KMS-11 (cell line): ENCODE results near the gene MTURN.

Experiments used
- H2AFZ ChIP-seq: fragments of 200-600 bp; sonication (generic); 2 replicates; pipeline ENCODE4 v1.6.1; 2016; ENCODE audit warnings: antibody characterized with exemption, mixed run types, low read depth
- H3K27ac ChIP-seq: fragments of 200-600 bp; sonication (generic); 2 replicates; pipeline ENCODE4 v1.6.1; 2016; ENCODE audit warnings: mild to moderate bottlenecking, mixed run types
- H3K27me3 ChIP-seq: fragments of 200-600 bp; sonication (generic); 2 replicates; pipeline ENCODE4 v1.6.1; 2017; ENCODE audit warnings: mild to moderate bottlenecking, low read depth, mixed run types, moderate library complexity; ENCODE audit not compliant: insufficient read depth
- H3K36me3 ChIP-seq: fragments of 200-600 bp; sonication (generic); 2 replicates; pipeline ENCODE4 v1.6.1; 2017; ENCODE audit warnings: mild to moderate bottlenecking, mixed run types; ENCODE audit not compliant: insufficient read depth
- H3K4me1 ChIP-seq: fragments of 200-600 bp; sonication (generic); 2 replicates; pipeline ENCODE4 v1.6.1; 2016; ENCODE audit warnings: mild to moderate bottlenecking, low read depth, mixed run types; ENCODE audit not compliant: poor library complexity, severe bottlenecking
- H3K4me2 ChIP-seq: fragments of 200-600 bp; sonication (generic); 2 replicates; pipeline ENCODE4 v1.7.0; 2016; ENCODE audit warnings: mild to moderate bottlenecking, mixed run types
- H3K4me3 ChIP-seq: fragments of 200-600 bp; sonication (generic); IDR thresholded peaks from 2 replicates; pipeline ENCODE4 v1.6.1; 2017; ENCODE audit warnings: low read depth, low read length, mixed read lengths; ENCODE audit not compliant: insufficient read depth
- H3K79me2 ChIP-seq: fragments of 200-600 bp; sonication (generic); 2 replicates; pipeline ENCODE4 v1.6.1; 2016; ENCODE audit warnings: low read depth, mixed run types; ENCODE audit not compliant: insufficient read depth
- H3K9ac ChIP-seq: fragments of 200-600 bp; sonication (generic); 2 replicates; pipeline ENCODE4 v1.6.1; 2016; ENCODE audit warnings: mild to moderate bottlenecking, mixed run types
- H4K20me1 ChIP-seq: fragments of 200-600 bp; sonication (generic); 2 replicates; pipeline ENCODE4 v1.6.1; 2016; ENCODE audit warnings: mild to moderate bottlenecking, mixed run types; ENCODE audit not compliant: insufficient read depth
- CTCF ChIP-seq: fragments of 200-600 bp; sonication (generic); conservative IDR thresholded peaks from 2 replicates; pipeline ENCODE4 v1.6.1; 2017; ENCODE audit warnings: low read depth, mild to moderate bottlenecking, antibody characterized with exemption, low read length, moderate library complexity, mixed read lengths

MTURN gene

GRCh38 chr7:30207376-30207775 lies 72.6 kb downstream of the MTURN start:
- no peaks in the 10 kb centered on the region for H3K4me1 ChIP-seq
- H3K79me2 ChIP-seq: no peaks in the 10 kb centered on the region
- no peaks in the 10 kb centered on the region for H3K36me3 ChIP-seq
- no peak for TF ChIP-seq CTCF
- no peaks in the 10 kb centered on the region for H4K20me1 ChIP-seq
- no peaks in the 10 kb centered on the region for H3K27me3 ChIP-seq
- H3K27ac ChIP-seq: no peak overlapping the region
- H3K4me3 ChIP-seq: no peak overlapping the region
- H3K9ac ChIP-seq: no peak overlapping the region
- H2AFZ ChIP-seq: no peak overlapping the region
- H3K4me2 ChIP-seq: no peak overlapping the region

GRCh38 chr7:30209951-30210350 lies 75.2 kb downstream of the MTURN start:
- H3K4me2 ChIP-seq: no peak overlapping the region
- no peaks in the 10 kb centered on the region for H3K27me3 ChIP-seq
- no peak overlapping the region for H3K4me3 ChIP-seq
- no peaks in the 10 kb centered on the region for H3K79me2 ChIP-seq
- no peaks in the 10 kb centered on the region for H3K4me1 ChIP-seq
- no peak overlapping the region for H3K9ac ChIP-seq
- H3K36me3 ChIP-seq: no peaks in the 10 kb centered on the region
- H3K27ac ChIP-seq: no peak overlapping the region
- no peak for TF ChIP-seq CTCF
- no peak overlapping the region for H2AFZ ChIP-seq
- H4K20me1 ChIP-seq: no peaks in the 10 kb centered on the region
